ENCODE data around the gene KCNA5. TPM values are rescaled to one million over a fixed set of nuclear protein-coding genes. Genes with fewer than 3 reads are reported as not detected.

KCNA5 gene
- total RNA-seq, 2 experiments from 2014 or later: not detected

DNA sequence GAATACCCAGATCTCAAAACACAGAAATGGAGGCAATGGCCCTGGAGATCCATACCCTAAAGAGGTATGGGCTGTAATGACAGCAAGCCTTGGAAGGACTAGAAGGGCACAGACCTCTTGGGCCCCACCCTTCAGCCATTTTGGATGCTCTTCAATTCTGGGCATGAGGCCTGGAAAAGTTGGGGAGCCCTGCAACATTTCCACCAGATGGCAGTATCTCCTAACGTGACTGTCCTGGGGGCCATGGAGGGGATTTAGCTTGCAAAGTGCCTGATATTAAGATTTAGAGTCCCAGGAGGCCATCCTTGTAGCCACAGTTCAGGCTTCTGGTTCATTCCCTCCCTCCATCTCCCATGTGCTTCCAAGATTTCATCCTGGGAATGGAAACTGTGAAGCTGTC is 30.2 kb downstream of the KCNA5 start:
- TF ChIP-seq CTCF (IDR thresholded peaks at IDR 0.05): no peak
- H3K4me3 ChIP-seq (ENCODE audit: low read length): no peak overlapping the region
- Mint-ChIP-seq H3K4me3 (no peak overlapping the region), H3K9me3 (no peaks in the 10 kb centered on the region), H3K27me3 (peaks cover 7% of the 10 kb centered on the region), H3K4me1 (ENCODE audit: low read depth) (no peaks in the 10 kb centered on the region), H3K27ac (no peak overlapping the region), H3K36me3 (ENCODE audit: low read depth) (no peaks in the 10 kb centered on the region)
- intact Hi-C loops (cut with DNase I, micrococcal nuclease): no loop called here
- ATAC-seq (ENCODE audit: poor library complexity): no peak
- ChIA-PET POLR2A (no interaction called here), CTCF (no interaction called here)
- no peaks in the 10 kb centered on the region for H3K4me1 ChIP-seq (ENCODE audit: insufficient read depth, low read length)
- H3K9me3 ChIP-seq (ENCODE audit: control insufficient read depth in 1 of 2, insufficient read depth in 1 of 2, low read length in 2 of 2): no peaks in the 10 kb centered on the region
- no peak for DNase-seq
- peaks cover 0 to 3% of the 10 kb centered on the region in 2 experiments for H3K27me3 ChIP-seq (ENCODE audit: control insufficient read depth in 1 of 2, insufficient read depth in 2 of 2, low read length in 2 of 2)
- H3K27ac ChIP-seq (ENCODE audit: low read depth in 1 of 2, low read length in 2 of 2): no peak overlapping the region
- no peaks in the 10 kb centered on the region for H3K36me3 ChIP-seq (ENCODE audit: insufficient read depth, low read length)

DNA sequence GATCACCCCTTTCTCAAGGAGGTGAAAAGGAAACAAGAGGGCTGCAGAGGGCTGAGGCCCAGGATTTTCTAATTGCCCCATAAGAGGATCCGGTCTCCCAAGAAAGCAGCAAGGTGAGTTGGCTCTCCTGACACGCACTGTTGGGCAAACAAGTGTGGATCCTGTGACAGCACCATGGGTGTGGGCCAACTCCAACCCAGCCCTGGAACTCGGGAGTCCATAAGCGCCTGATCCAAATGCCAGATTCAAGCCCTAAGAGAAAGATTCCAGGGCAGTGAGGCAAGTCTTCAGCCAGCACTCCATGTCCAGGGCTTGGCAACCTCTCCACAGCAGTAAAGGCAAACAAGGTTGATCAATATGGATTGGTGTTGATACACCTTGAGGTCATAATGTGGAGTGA is 33.1 kb downstream of the KCNA5 start:
- peaks cover 17% of the 10 kb centered on the region for H3K27me3 Mint-ChIP-seq
- ATAC-seq (ENCODE audit: poor library complexity) (no peak), DNase-seq (no peak)
- TF ChIP-seq CTCF (IDR thresholded peaks at IDR 0.05): no peak
- ChIA-PET CTCF (no interaction called here), POLR2A (no interaction called here)
- no peak overlapping the region for H3K27ac Mint-ChIP-seq
- H3K9me3 ChIP-seq (ENCODE audit: control insufficient read depth in 1 of 2, insufficient read depth in 1 of 2, low read length in 2 of 2): no peaks in the 10 kb centered on the region
- no peaks in the 10 kb centered on the region for H3K4me1 Mint-ChIP-seq (ENCODE audit: low read depth)
- H3K27ac ChIP-seq (ENCODE audit: low read depth in 1 of 2, low read length in 2 of 2): no peak overlapping the region
- H3K4me1 ChIP-seq (ENCODE audit: insufficient read depth, low read length): no peaks in the 10 kb centered on the region
- H3K4me3 Mint-ChIP-seq: no peak overlapping the region
- H3K36me3 Mint-ChIP-seq (ENCODE audit: low read depth): no peaks in the 10 kb centered on the region
- intact Hi-C loops (cut with DNase I, micrococcal nuclease): no loop called here
- no peaks in the 10 kb centered on the region for H3K36me3 ChIP-seq (ENCODE audit: insufficient read depth, low read length)
- no peaks in the 10 kb centered on the region for H3K27me3 ChIP-seq (ENCODE audit: control insufficient read depth in 1 of 2, insufficient read depth in 2 of 2, low read length in 2 of 2)
- no peak overlapping the region for H3K4me3 ChIP-seq (ENCODE audit: low read length)
- H3K9me3 Mint-ChIP-seq: no peaks in the 10 kb centered on the region

GRCh38 chr12:5078423-5078822 is 34.7 kb downstream of the KCNA5 start:
- ATAC-seq (ENCODE audit: poor library complexity) (no peak), DNase-seq (no peak)
- intact Hi-C loops (cut with DNase I, micrococcal nuclease): no loop called here
- POLR2A ChIA-PET: no interaction called here
- TF ChIP-seq CTCF (IDR thresholded peaks at IDR 0.05): no peak
- no peak overlapping the region for H3K27ac Mint-ChIP-seq
- Histone ChIP-seq H3K4me1 (ENCODE audit: insufficient read depth, low read length) (no peaks in the 10 kb centered on the region), H3K36me3 (ENCODE audit: insufficient read depth, low read length) (no peaks in the 10 kb centered on the region), H3K4me3 (ENCODE audit: low read length) (no peak overlapping the region), H3K27ac (ENCODE audit: low read depth in 1 of 2, low read length in 2 of 2) (no peak overlapping the region), H3K27me3 (ENCODE audit: control insufficient read depth in 1 of 2, insufficient read depth in 2 of 2, low read length in 2 of 2) (no peaks in the 10 kb centered on the region), H3K9me3 (ENCODE audit: control insufficient read depth in 1 of 2, insufficient read depth in 1 of 2, low read length in 2 of 2) (no peaks in the 10 kb centered on the region)
- no peak overlapping the region for H3K4me3 Mint-ChIP-seq
- H3K27me3 Mint-ChIP-seq: peaks cover 13% of the 10 kb centered on the region
- H3K9me3 Mint-ChIP-seq: no peaks in the 10 kb centered on the region
- CTCF ChIA-PET: no interaction called here
- H3K36me3 Mint-ChIP-seq (ENCODE audit: low read depth): no peaks in the 10 kb centered on the region
- no peaks in the 10 kb centered on the region for H3K4me1 Mint-ChIP-seq (ENCODE audit: low read depth)
